Nephron (organoid): Measurements from ENCODE around the gene FAM187B.
"Not testable (repeated sequence)": the region's sequence is repeated elsewhere in the genome, so short reads cannot be mapped to it uniquely, and the experiment has no call there.

Experiments used
- H3K27ac Mint-ChIP-seq, 3 experiments: 2 replicates each; pipeline ENCODE4 v1.8.0; 2020; ENCODE audit warnings: mixed read lengths in 3 of 3, mild to moderate bottlenecking in 2 of 3, moderate library complexity in 1 of 3
- H3K27me3 Mint-ChIP-seq: 2 replicates; pipeline ENCODE4 v1.8.0; 2021; ENCODE audit warnings: low read depth, mild to moderate bottlenecking, moderate library complexity, mixed read lengths
- H3K36me3 Mint-ChIP-seq: 2 replicates; pipeline ENCODE4 v1.8.0; 2020; ENCODE audit warnings: low read depth, mixed read lengths
- H3K4me1 Mint-ChIP-seq: 2 replicates; pipeline ENCODE4 v1.8.0; 2020; ENCODE audit warnings: mixed read lengths
- H3K4me3 Mint-ChIP-seq, 3 experiments: 2 replicates each; pipeline ENCODE4 v1.8.0; 2020; ENCODE audit warnings: mild to moderate bottlenecking in 3 of 3, mixed read lengths in 3 of 3, moderate library complexity in 2 of 3
- H3K9me3 Mint-ChIP-seq: 2 replicates; pipeline ENCODE4 v1.8.0; 2020; ENCODE audit warnings: mixed read lengths
- CTCF ChIP-seq, 3 experiments: fragments of 200-600 bp; sonication (generic); IDR thresholded peaks; one replicate each; pipeline ENCODE4 v1.5.0; 2021; ENCODE audit warnings: antibody characterized with exemption in 3 of 3; ENCODE audit not compliant: unreplicated experiment in 3 of 3

Gene FAM187B

DNA sequence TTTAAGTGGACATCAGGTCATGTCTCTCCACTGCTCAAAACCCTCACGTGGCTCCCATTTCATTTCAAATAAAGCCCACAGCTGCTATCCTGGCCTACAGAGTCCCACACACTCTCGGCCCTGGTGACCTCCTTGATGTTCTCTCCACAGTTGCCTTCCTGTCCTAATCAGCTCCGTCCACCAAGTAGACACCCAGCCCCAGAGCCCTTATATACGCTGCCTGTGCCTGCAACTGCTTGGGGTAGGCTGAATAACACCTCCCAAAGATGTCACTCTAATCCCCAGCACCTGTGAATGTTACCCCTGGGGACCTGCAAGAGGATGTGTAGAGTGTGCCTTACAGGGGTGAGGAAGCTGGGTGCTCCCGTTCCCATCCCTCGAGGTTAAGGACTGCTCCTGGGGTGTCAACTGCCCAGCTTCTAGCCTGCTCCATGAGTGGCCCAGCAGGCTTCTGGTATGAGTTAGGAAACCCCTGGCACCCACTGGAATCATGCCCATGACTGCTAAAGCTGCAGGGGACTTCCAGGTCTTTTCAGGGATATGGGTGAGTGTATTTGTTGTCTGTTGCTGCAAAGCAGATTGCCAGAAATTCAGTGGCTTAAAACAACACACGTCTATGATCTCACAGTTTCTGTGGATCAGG lies 6.0 kb downstream of the FAM187B start:
- Mint-ChIP-seq H3K9me3 (peaks cover 13% of the 10 kb centered on the region), H3K4me3 (no peak overlapping the region), H3K36me3 (no peaks in the 10 kb centered on the region), H3K27ac (no peak overlapping the region), H3K4me1 (no peaks in the 10 kb centered on the region), H3K27me3 (peaks cover 14% of the 10 kb centered on the region)
- no peak for TF ChIP-seq CTCF (IDR thresholded peaks at IDR 0.05; ENCODE audit: unreplicated experiment in 3 of 3)

DNA sequence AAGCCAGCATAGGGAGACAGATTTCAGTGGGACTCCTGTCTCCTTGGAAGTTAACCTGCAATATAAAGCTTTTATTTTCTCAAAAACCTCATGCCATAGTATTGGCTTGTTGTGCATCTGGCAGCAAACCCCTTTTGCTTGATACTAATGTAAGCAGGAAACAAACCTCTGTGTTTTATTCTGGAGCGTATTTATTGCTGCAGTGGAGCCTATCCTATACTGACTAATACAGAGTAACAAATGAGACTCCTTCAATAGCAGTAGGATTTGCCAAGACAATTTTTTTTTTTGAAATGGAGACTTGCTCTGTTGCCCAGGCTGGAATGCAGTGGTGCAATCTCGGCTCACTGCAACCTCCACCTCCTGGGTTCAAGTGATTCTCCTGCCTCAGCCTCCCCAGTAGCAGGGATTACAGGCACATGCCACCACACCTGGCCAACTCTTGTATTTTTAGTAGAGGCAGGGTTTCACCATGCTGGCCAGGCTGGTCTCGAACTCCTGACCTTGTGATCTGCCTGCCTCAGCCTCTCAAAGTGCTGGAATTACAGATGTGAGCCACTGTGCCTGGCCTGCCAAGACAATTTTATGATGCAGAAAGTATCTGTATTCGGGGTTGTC lies 7.5 kb downstream of the FAM187B start:
- H3K27me3 Mint-ChIP-seq, H3K36me3 Mint-ChIP-seq, H3K27ac Mint-ChIP-seq, H3K4me1 Mint-ChIP-seq, H3K4me3 Mint-ChIP-seq: not testable (repeated sequence)
- H3K9me3 Mint-ChIP-seq: peaks cover 14% of the 10 kb centered on the region

GRCh38 chr19:35220315-35220921 lies 8.1 kb downstream of the FAM187B start:
- TF ChIP-seq CTCF (IDR thresholded peaks at IDR 0.05; ENCODE audit: unreplicated experiment in 3 of 3): no peak

DNA sequence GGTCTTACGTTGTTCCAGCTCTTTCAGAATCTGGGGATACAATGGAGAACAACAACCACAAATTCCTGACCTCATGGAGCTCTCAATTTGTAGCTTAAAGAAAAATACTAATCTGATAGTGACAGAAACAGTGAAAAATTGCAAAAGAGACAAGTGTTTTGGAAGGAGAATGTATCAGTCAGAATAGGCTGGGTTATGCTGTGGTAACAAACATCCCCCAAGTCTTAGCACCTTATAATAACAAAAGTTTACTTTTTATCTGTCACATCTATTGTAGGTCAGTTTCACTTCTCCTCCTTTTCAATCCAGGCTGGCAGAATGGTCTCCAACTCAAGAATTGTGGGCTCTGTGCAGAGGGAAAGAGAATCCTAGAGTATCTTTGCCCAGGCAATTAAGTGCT lies 9.5 kb downstream of the FAM187B start:
- peaks cover 14% of the 10 kb centered on the region for H3K9me3 Mint-ChIP-seq
- no peaks in the 10 kb centered on the region for H3K4me1 Mint-ChIP-seq
- H3K27ac Mint-ChIP-seq: no peak overlapping the region
- no peak for TF ChIP-seq CTCF (IDR thresholded peaks at IDR 0.05; ENCODE audit: unreplicated experiment in 3 of 3)
- peaks cover 11% of the 10 kb centered on the region for H3K27me3 Mint-ChIP-seq
- no peaks in the 10 kb centered on the region for H3K36me3 Mint-ChIP-seq
- no peak overlapping the region for H3K4me3 Mint-ChIP-seq

More at GRCh38 chr19:35220315-35220921, 8.1 kb downstream of the FAM187B start:
- Mint-ChIP-seq H3K4me3 (no peak overlapping the region), H3K36me3 (no peaks in the 10 kb centered on the region), H3K27ac (no peak overlapping the region), H3K4me1 (no peaks in the 10 kb centered on the region), H3K9me3 (peaks cover 14% of the 10 kb centered on the region), H3K27me3 (peaks cover 10% of the 10 kb centered on the region)

GRCh38 chr19:35217649-35217990 lies 10.9 kb downstream of the FAM187B start:
- H3K36me3 Mint-ChIP-seq: no peaks in the 10 kb centered on the region
- H3K4me1 Mint-ChIP-seq: no peaks in the 10 kb centered on the region
- H3K27ac Mint-ChIP-seq: no peak overlapping the region
- H3K27me3 Mint-ChIP-seq: peaks cover 11% of the 10 kb centered on the region
- no peak overlapping the region for H3K4me3 Mint-ChIP-seq
- H3K9me3 Mint-ChIP-seq: peaks cover 10% of the 10 kb centered on the region
- no peak for TF ChIP-seq CTCF (IDR thresholded peaks at IDR 0.05; ENCODE audit: unreplicated experiment in 3 of 3)

- H3K4me1 Mint-ChIP-seq: no peaks in the 10 kb centered on the region
- no peak overlapping the region for H3K4me3 Mint-ChIP-seq
- TF ChIP-seq CTCF (IDR thresholded peaks at IDR 0.05; ENCODE audit: unreplicated experiment in 3 of 3): no peak
- H3K36me3 Mint-ChIP-seq: no peaks in the 10 kb centered on the region
- peaks cover 10% of the 10 kb centered on the region for H3K9me3 Mint-ChIP-seq
- peaks cover 13% of the 10 kb centered on the region for H3K27me3 Mint-ChIP-seq
- no peak overlapping the region for H3K27ac Mint-ChIP-seq
Observed at GRCh38 chr19:35216833-35217648, 11.5 kb downstream of the FAM187B start.
